Spleen (tissue), 7 donors: ENCODE results near the gene SEPSECS.

Experiments used
- POLR2A ChIP-seq, 3 donors: fragments of 450-650 bp; IDR thresholded peaks; one replicate each; pipeline ENCODE4 v1.5.1; 2017; ENCODE audit warnings: antibody characterized with exemption in 3 of 3, mild to moderate bottlenecking in 1 of 3
- TF ChIP-seq, protein P1 (sequence below), 11 experiments: fragments of 200-600 bp in 7 of 11; fragments of 450-650 bp in 4 of 11; sonication (generic) in 4 of 11; IDR thresholded peaks in 8 of 11; conservative IDR thresholded peaks in 3 of 11; 1 replicate in 7 of 11; 2 replicates in 4 of 11; pipeline versions ENCODE4 v1.4.0 to v1.8.0; 2016 to 2021; ENCODE audit warnings: antibody characterized with exemption in 11 of 11, inconsistent platforms in 4 of 11, mild to moderate bottlenecking in 1 of 11
- donor health status: DM: no; HTN: no; CAD: no; lungs with moderate emphysema.
- donor health status: DM: no; HTN: no; CAD: no.
- donor health status: DM: no; HTN: no; CAD: no.

DNA sequence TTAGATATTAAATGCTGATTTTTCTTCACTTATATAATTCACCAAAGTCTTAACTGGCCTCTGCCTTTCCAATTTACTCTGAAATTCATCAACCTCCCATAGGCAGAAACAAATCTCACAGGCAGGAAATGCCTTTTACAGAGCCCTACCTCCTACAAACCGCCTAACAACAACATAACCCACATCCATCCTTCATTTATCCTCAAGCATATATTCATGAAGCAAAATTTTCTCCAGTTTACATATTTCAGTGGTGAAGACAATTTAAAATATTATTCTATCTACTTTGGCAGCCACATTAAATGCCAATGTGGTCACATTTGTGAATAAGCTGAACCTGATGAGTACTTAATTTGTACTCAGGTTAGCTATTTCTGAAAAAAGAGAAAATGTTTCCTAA lies 30.3 kb downstream of the SEPSECS start:
- TF ChIP-seq, protein P1, sequence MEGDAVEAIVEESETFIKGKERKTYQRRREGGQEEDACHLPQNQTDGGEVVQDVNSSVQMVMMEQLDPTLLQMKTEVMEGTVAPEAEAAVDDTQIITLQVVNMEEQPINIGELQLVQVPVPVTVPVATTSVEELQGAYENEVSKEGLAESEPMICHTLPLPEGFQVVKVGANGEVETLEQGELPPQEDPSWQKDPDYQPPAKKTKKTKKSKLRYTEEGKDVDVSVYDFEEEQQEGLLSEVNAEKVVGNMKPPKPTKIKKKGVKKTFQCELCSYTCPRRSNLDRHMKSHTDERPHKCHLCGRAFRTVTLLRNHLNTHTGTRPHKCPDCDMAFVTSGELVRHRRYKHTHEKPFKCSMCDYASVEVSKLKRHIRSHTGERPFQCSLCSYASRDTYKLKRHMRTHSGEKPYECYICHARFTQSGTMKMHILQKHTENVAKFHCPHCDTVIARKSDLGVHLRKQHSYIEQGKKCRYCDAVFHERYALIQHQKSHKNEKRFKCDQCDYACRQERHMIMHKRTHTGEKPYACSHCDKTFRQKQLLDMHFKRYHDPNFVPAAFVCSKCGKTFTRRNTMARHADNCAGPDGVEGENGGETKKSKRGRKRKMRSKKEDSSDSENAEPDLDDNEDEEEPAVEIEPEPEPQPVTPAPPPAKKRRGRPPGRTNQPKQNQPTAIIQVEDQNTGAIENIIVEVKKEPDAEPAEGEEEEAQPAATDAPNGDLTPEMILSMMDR (IDR thresholded peaks at IDR 0.05 in 8 of 11, conservative IDR thresholded peaks at IDR 0.05 in 3 of 11), result no peak
- no peak for TF ChIP-seq POLR2A (IDR thresholded peaks at IDR 0.05)
